CD4-positive, alpha-beta T cell treated with Interleukin-21 for 1 hour (primary cell): ENCODE measurements around the gene ELOVL4.
A peak's percentile ranks its signal among the peaks of the same experiment; 100 is the strongest.

Source experiments
- DNase-seq: peaks from one replicate; pipeline ENCODE4 v3.0.0-alpha.2; 2020

Gene ELOVL4

GRCh38 chr6:79909517-79909916 lies 37.8 kb downstream of the ELOVL4 start:
- DNase-seq = no peak

GRCh38 chr6:79902046-79902445 lies 45.3 kb downstream of the ELOVL4 start:
- no peak for DNase-seq

DNA sequence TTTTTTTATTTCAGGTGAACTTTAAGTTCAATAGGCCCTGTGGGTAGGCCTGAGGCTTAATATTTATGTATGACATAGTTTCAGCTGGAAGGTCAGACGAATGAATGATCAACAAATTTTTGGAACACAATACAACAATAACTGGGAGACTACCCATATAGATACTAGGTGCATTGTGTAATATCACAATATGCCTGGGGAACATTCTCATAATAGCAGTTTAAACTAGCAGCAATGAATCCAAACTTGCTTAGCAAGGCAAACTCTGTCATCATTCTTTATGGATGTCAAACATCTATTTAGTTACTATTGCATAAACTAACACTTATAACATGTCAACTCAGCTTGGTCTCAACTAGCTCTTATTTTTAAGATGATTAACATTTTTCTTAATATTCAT lies 49.3 kb downstream of the ELOVL4 start:
- DNase-seq = no peak

DNA sequence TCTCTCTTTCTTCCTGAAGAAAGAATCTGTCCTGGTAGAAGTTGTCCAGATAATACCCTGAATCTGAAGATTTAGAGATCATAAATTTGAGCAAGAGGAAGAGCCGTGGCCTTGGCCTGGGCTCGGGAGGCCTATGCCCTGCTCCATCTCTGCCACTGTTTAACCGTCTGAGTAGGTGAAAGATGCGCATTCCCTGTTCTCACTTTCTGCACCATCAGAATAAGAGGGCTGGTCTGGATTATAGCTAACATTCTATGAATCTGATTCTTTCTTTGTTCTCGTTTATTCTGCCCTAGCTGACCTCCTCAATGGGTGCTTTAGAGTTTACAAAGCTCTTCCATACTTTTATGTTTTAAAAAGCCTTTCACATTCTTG lies 51.3 kb downstream of the ELOVL4 start:
- DNase-seq = no peak

DNA sequence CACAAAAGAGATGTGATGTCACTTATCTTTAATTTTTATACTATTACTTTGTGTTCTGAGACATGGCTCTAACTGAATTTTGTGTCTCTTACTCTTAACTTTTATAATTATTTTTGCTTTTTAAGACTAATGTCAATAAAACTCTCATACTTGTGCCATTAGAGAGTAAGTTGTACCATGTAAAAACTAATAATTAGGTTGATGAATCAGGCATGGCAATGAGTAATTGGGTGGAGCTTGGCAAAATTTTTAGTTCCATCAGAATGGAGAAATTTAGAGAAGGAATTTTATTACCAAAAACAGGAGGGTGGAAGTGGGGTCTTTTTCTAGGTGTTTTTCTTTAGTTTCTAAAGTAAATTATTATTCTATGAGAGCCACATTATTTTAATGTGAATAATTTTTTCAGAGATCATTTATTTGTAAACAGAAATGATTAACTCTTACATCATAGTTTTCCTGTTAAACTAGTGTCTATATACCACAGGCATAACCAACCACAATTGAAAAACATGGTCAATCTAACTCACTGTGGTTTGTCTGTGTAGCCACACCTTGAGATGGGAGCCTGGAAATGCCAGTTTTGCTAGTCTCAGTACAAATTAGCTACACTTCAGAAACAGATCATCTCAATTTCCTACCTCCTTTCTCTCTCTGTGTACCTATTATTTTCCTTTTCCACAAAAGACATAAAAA lies 51.8 kb downstream of the ELOVL4 start:
- no peak for DNase-seq

- no peak for DNase-seq
Observed at GRCh38 chr6:79894939-79895338, 52.4 kb downstream of the ELOVL4 start.

DNA sequence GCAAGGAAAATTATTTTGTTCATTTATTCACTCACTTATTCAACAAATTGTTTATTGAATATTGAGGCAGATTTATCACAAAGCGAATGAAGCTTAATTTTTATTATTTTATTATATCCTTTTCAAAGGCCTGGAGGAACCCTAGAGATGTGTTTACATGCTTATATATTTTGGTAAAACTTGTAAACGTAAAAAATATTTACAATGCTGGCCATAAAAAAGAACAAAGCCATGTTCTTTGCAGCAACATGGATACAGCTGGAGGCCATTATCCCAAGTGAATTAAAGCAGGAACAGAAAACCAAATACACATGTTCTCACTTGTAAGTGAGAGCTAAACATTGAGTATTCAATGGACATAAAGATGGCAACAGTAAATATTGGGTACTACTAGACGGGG lies 58.8 kb downstream of the ELOVL4 start:
- no peak for DNase-seq

- DNase-seq = no peak
Observed at GRCh38 chr6:79878142-79878748, 69.1 kb downstream of the ELOVL4 start.

DNA sequence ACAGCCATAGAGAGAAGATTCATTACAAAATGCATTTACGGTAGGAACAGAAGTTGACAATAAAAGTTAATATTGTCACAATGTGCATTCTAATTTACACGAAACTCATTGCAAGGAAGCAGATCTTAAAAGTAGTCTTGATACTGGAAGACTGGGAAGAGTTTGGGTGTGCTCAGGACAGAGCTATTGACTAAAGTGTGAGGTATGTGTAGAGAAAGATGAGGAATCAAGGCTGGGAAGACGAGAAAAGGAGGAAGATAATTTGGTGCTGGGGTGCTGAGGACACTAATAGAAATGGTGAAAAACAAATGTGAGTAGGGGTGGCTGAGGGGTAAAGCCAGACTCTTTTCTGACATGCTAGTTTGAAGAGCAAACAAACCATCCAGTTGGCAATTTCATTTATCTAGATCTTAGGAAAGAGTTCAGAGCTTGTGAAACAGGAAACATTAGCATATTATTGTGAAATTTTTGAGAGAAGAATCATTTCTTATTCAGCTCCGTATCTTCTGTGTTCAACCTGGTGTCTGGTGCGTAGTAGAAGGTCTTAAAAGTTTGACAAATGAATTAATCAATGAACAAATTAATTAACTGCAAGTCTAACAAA lies 72.7 kb downstream of the ELOVL4 start:
- DNase-seq = no peak

DNA sequence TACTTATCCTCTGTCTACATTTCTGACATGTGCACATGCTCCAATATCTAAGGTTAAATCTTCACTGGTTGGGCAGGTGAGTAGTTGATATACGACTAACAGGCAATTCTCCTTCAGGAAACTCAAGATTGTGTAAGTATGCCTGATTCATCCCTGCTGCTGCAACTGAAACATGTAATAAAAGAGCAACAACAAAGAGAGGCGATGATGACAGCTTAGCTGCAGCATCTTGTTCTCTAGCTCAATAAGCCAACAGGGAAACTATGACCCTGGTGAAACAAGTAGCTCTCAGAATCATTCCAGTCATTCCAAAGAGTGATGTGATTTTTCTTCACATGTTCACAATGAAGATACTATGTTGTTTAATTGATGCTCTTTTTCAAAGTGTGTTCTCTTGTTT lies 74.4 kb downstream of the ELOVL4 start:
- no peak for DNase-seq

DNA sequence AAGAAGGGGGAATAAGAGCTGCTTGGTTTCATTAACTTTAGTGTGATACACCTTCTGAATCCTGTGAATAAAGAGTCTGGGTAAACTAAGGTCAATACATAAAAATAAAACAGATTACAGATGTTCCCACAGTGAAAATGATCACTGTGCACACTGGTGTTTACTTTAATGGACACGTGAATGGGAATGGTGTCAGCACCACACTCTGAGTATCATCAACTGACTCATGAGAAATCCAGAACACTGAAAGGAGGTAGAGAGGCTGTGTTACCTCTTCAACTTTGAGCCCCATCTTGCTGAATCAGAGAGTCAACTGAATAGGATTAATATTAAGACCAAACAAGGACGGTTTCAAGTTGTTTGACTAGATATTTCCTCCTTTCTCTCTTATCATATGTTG lies 75.0 kb downstream of the ELOVL4 start:
- DNase-seq = no peak

DNA sequence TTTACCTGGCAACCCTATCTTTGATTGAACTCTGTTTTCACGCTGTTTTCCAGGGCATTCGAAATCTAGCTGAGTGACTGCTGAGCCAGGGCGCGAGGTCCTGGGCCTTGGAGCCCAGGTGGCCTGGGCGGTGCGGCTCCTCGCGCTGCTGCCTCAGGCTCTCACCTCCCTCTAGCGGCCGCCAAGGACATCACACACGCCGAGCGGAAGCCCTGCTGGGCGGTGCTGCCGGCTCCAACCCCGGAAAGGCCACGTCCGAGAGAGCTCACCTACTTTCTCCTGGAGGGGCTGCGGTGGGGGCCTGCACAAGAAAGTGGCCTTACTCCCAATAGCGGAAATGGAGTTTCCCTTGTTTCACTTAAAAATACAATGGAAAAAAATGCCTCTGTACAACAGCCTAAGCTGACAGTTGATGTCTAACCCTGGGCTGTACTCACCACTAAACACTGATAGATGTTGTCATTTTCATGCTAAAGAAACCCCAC lies 77.7 kb downstream of the ELOVL4 start:
- DNase-seq = peak; percentile 79

- DNase-seq = no peak
Observed at GRCh38 chr6:79869184-79869583, 78.2 kb downstream of the ELOVL4 start.

DNA sequence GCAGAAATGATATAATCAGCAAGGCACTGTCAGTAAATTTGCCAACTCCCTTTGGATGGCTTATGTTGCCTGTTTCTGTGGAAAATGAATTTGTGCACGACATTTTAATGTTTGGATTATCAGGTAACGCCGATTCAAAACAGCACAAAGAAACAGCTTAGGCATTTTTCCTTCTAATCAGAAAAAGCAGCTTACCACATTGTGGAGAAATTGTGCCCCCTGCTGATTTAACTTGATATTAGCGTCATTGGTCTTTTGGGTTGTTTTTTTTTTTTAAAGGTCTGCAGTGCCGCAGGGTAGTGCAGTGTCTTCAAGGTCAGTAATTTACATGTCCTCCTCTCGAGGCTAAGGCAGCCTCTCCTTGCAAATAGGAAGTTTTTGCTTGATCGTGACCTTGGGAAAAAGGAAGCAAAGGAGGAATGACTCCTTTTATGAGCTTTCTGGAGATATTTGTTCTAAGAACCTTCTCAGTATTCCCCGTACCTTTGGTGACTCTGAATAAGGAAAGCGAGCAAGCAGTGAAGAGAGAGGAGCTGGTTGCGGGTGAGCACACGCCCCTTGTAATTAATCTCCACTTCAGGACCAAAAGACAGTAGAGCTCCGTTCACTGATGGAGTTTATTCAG lies 79.1 kb downstream of the ELOVL4 start:
- peak; percentile 59 for DNase-seq
